NCI-H146 (cell line): ENCODE measurements around the gene ARHGAP6.

ENCODE experiments used
- DNase-seq: peaks from one replicate; lab custom pipeline; 2025; lab: John Stamatoyannopoulos, UW

Gene ARHGAP6, protein sequence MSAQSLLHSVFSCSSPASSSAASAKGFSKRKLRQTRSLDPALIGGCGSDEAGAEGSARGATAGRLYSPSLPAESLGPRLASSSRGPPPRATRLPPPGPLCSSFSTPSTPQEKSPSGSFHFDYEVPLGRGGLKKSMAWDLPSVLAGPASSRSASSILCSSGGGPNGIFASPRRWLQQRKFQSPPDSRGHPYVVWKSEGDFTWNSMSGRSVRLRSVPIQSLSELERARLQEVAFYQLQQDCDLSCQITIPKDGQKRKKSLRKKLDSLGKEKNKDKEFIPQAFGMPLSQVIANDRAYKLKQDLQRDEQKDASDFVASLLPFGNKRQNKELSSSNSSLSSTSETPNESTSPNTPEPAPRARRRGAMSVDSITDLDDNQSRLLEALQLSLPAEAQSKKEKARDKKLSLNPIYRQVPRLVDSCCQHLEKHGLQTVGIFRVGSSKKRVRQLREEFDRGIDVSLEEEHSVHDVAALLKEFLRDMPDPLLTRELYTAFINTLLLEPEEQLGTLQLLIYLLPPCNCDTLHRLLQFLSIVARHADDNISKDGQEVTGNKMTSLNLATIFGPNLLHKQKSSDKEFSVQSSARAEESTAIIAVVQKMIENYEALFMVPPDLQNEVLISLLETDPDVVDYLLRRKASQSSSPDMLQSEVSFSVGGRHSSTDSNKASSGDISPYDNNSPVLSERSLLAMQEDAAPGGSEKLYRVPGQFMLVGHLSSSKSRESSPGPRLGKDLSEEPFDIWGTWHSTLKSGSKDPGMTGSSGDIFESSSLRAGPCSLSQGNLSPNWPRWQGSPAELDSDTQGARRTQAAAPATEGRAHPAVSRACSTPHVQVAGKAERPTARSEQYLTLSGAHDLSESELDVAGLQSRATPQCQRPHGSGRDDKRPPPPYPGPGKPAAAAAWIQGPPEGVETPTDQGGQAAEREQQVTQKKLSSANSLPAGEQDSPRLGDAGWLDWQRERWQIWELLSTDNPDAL (N-terminal part only)

DNA sequence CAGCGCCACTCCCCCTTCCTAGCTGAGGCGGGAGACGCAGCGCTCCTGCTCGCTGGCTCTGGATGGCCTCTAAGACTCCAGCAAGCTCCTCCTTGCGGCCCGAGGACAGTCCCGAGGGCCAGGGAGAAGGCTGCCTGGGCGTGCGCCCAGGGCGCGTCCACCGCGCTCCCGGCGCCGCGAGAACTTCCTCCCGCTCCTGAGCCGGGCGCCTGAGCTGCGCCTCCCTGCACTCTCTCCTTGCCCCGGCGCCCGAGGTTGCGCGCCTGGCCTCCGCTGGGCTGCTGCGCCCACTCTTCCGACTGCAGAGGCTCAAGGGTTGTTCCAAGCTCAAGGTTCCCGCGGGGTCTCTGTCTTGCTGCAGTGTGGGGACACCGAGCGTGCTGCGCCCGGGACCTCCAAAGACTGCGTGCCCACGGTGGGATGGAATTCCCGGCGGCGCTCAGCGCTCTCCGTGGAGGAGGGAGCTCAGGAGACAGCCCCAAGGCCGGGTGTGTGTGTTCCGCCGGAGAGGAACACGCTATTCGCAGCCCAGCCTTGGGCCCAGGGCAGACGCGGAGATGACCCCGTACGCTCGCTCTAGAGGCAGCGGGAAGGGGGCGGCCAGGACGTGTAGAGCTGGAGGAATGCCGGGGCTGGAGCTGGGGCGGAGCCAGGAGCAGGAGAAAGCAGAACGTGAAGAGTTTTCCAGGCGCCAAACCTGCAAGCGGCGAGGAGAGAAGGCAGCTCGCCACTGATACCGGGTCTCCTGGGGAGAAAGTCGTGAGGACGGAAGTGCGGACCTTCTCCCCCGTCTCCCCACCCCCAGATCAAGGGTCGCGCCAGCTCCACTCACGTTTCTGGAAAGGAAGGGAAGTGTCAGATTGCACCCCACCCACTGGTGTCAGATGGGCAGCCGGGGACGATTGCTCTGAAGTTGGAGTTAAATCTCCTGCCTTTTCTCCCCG lies at the start of gene ARHGAP6:
ARHGAP6 (minus strand) TSS at position 753 of the 944 bp plus-strand sequence. CDS start 1,092 bp downstream, outside the sequence.
- DNase-seq: peak; percentile 11

DNA sequence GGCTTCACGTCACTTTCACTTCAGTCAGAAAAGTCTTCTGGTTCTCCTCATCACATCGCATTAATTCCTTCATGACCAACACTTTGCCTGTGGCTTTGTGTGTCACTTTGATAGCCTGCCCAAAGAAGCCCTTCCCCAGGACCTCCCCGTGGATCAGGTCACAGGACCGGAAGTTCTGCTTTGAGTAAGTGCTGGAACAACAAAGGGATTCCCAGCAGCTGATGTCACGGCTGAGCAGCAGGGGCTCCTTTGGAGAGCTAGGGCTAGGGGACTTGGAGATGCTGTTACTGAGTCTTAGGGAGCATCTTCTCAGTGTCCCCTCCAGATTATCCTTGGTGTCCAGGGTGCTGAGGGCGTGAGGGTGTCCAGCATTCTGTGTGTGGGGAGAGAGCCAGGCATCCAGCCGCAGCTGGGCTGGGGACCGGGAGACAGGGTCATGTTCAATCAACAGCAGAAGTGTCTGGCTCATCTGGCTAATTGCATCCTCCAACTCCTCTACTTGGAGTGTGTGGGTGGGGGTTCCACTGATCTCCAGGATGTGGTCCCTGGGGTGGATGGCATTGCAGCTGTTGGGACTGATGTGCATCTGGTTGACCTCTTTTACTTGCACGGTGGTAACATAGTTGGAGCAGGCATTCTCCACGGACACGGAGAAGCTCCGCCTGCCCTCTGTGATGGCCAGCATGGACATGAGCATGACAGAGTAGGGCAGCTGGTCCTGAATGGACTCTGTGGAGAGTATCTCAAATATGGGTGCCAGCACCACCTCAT lies 39.2 kb upstream of the ARHGAP6 start:
- DNase-seq: no peak

DNA sequence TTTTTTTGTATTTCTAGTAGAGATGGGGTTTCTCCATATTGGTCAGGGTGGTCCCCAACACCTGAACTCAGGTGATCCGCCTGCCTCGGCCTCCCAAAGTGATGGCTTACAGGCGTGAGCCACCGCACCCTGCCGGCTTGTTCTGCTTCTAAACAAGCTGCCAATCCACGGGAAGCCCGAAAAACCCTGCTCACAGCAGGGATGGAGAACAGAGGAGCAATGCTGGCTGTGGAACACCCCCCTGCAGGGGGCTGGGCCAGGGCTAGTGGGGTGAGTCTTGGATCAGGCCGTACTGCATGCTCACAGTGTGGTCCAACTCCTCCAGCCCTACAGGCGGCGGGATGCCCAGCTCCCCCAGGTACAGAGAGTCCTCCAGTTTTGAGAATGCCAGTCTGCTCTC lies 38.1 kb upstream of the ARHGAP6 start:
- no peak for DNase-seq

DNA sequence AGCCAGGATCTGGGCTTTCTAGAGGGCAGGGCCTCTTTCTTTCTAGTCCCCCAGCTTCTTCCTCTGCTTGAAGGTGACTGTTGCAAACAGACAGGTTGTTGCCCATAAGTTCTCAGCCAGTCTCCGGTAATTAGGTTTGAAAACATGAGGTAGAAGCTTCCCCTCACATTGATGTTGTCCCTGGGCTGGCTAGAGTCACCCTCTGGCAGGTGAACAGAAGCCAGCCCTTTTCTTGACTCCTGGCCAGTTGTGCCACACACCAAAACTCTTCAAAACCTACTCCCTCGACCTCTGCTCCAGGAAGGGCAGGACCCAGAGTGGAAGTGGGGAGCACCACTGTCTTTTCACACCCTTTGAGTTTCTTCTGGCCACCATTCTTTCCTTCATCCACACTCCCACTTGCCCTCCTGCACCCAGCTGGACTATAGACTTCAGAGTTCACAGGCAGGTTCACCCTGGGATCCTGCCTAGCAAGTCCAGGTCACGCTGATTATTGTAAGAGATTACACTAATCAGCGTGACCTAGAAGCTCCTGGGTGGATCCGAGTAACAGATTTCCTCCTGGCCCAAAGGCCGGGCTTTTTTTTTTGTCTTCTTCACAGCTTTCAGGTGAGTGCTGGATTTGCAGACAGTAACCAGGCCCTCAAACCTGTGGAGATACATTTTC lies 37.4 kb upstream of the ARHGAP6 start:
- DNase-seq: no peak

DNA sequence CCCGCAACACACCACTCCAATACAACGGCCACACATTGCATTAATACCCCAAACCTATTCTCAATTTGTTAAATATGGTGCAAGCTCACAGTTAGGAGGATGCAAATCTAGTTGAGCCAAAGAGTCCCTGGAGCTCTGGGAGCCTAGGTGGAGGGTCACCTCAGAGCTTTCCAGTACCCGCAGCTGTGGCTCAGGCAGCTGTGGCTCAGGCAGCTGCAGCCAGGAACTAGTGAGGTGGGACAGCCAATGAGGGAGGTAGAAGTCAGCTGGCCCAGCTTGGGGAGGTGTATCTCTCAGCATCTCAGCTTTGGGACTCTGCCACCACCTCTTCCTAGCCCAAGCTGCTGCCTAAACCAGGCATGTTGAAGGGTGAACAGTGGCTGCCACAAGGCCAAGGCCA lies 36.7 kb upstream of the ARHGAP6 start:
- DNase-seq: no peak

DNA sequence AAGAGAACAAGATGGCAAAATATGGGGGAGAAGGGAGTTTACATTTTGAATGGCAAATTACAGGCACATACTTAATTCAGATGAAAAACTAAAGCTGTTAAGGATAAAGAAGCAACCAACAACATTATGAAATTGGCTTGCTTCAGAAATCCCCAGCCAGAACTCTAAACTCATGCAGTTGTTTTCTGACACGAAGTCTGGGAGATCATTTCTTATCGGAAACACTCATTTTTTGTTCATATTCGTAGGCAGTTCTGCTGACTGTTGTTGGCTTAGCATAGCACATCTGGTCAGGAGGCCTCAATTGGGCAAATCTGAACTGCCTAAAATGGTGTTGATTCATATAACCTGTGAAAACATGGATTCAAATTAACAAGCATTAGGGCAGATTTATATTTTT lies 33.0 kb upstream of the ARHGAP6 start:
- DNase-seq: no peak

DNA sequence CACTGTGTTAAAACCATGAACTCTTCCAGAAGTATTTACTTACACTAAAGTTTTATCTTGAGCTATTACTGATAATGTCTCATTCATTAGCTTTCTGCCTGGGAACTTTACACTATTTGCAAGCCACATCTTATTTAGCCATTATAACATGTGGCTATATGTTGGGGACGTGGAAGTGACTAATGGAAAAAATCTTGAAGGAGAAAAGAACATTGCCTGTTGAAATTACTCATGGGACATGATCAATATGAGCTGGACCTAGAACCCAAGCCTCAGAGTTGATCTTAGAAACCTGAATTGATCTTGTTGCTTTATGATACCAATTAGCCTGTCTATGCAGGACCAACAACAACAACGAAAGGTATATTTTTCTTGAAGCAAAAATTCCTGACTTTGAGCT lies 22.5 kb upstream of the ARHGAP6 start:
- DNase-seq: no peak

DNA sequence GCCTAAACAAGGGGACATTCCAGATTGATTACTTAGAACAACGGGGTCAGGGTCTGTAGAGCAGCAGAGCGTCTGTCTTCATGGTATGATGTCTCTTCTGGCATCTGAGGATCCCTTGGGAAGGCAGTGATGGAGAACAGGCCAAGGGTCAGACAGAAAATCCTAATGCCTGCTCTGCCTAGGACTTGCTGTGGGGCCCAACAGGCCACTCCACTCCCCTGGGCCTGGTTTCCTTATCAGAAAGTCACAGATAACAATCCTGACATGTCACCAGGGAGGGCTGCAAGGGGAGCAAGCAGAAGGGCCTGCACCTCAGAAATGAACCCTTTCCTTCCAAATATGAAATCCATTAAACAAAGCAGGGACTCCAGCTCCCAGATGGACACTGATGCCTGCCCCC lies 21.4 kb upstream of the ARHGAP6 start:
- DNase-seq: no peak

DNA sequence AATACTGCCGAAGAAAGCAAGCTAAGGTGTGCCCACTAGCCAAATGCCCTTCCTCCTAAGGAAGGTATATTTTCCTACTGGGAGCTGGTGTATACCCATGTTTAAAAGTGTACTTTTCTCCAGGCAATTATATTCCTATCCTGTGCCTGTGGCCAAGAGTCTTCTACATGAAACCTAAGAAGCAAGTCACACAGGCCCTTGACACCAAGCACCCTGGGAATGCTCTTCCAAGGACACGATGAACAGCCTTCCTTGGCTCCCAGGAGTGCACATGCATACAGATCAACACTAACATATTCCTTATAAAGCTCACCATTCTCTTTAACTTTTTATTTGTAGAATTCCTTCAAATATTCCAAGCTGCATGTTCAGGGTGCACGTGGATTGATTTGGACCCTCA lies 17.3 kb upstream of the ARHGAP6 start:
- no peak for DNase-seq

DNA sequence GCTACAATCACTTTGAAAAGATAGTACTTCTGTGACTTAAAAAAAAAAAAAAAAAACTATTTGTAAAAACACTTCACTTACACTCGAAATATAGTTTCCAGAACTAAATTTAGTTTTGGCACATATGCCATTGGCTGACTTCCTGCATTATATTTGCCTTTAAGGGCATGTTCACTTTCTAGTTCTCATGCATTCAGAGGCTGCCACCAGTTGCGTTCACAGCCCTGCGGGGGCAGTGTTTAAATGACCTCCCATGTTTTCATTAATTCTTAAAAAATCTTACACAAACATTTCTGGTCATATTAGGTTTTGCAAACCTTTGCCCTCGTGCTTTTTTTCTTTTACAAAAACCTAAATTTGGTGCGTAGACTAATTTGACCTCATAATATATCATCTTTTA lies 12.4 kb upstream of the ARHGAP6 start:
- no peak for DNase-seq

DNA sequence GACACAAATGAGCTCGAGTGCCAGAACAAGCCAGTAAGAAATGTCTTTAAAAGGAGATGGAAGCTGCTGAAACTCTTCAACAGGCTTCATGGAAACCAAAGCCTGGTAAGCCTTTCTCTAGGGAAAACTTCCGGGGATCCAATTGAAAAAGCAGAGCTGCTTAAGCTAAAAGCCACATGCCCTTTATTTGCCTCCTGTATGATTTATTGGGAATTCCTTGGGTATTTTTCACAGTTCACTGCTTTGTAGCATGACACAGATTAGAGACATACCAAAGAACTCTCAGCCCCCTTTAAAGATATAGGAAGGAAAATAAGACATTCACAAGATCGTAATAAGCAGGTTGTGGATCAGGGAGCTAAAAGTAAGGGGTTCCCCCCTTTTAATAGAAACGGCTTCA lies 6.5 kb upstream of the ARHGAP6 start:
- no peak for DNase-seq

DNA sequence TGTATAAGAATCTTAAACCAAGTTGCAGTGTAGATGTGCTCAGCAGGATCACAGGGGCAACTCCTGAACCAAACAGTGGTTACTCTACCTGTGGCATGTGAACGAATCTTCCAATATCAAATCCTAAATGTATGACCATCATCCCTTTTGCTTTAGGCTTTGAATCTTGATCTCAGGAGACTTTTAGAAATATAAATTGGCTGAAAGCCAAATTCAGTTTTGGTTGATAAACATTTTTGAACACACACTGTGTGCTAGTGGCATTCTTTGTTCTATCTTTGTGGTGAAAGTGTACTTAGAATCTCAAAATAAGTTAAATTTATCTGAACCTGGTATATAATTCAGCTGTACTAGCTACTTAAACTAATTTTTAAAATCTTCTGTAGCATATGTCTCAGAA lies 4.6 kb upstream of the ARHGAP6 start:
- no peak for DNase-seq

DNA sequence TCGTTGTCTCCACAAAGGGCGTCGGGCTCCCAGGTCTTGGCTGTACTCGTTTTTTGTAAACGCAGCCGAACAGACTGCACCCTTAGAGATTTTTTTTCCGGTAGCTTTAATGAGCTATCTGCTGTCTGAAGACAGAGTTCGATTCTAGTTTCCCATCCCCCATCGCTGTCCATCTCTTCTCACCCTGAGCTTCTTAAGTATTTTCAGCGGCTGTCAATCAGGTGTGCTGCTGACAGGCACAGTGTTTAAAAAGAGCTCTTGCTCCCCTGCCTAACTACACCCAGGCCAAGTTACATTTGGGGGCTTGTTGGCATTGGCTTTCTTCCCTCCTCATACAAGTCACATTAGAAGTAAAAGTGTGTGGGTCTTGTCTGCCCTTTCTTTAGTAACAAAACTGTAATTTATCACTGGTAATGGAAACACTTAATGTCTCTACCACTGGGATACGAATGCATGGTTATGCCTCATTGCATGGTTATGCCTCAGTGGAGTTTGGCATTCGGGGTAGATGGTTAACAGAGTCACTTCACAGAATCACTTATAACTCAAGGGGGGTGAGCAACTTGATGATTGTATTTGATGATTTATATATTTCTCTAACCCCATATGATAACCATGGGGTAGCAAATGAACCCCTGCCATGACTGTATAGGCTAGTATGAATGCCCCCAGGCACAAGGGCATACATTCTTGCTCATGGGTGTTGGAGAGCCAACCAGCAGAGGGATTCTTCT lies 1.4 kb upstream of the ARHGAP6 start:
- DNase-seq: no peak

DNA sequence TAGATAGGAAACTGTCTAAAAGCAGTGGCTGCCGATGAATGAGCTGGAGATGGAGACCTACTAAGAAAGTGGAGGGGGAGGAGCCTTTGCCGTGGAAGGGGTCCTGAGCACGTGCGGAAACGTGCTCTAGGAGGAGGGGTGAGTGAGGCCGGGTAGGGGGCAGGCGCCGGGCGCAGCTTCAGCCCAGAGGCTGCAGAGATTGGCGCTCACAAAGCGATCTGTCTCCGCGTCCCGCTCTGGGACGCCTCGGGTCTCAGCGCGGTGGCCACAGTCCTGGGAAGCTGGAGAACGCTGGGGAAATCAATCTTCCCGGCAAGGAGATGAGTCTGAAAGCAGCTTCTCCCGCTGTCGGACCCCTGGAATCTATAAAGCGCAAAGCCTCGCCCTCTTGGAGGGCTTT lies 444 bp upstream of the ARHGAP6 start:
- no peak for DNase-seq

DNA sequence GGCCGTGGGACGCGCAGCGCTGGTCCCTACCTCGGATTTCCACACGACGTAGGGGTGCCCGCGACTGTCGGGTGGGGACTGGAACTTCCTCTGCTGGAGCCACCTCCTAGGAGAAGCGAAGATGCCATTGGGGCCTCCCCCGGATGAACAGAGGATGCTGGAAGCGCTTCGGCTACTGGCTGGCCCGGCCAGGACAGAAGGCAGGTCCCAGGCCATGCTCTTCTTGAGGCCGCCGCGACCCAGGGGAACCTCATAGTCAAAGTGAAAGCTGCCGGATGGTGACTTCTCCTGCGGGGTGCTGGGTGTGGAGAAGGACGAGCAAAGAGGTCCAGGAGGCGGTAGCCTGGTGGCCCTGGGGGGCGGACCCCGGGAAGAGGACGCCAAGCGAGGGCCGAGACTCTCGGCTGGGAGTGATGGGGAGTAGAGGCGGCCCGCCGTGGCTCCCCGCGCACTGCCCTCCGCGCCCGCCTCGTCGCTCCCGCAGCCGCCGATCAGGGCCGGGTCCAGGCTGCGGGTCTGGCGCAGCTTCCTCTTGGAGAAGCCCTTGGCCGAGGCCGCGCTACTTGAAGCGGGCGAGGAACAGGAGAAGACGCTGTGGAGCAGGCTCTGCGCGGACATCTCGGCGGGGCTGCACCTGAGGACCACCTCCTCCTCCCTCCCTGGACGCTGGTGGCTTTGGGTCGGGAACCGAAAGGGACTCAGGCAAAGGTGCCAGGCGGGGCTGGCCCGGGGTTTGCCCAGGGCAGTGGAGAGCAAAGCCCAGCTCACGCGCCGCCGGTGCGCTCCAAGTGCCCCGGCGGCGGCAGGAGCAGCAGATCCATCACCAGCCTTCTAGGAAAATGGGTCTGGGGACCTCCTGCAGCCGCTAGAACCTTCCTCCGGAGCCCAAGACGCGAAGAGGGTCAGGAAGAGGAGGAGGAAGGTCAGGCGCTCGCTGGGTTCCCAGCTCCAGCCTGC lies 1.2 kb downstream of the ARHGAP6 start:
- no peak for DNase-seq

DNA sequence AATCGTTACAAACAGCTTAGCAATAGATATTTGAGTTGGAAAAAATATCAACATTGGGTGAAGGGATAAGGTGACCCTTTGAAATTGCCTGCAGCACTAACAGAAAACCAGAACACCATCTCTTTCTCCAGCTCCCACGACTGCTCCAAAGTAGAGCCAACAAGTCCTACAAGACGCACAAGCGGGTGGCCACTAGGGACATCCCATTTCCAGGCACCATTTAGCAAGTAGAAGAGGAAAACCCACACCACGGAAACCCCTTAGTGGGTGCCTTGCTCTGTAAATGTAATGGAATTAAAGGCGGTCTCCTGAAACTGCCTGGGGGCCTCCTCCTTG lies 1.9 kb downstream of the ARHGAP6 start:
- DNase-seq: no peak

DNA sequence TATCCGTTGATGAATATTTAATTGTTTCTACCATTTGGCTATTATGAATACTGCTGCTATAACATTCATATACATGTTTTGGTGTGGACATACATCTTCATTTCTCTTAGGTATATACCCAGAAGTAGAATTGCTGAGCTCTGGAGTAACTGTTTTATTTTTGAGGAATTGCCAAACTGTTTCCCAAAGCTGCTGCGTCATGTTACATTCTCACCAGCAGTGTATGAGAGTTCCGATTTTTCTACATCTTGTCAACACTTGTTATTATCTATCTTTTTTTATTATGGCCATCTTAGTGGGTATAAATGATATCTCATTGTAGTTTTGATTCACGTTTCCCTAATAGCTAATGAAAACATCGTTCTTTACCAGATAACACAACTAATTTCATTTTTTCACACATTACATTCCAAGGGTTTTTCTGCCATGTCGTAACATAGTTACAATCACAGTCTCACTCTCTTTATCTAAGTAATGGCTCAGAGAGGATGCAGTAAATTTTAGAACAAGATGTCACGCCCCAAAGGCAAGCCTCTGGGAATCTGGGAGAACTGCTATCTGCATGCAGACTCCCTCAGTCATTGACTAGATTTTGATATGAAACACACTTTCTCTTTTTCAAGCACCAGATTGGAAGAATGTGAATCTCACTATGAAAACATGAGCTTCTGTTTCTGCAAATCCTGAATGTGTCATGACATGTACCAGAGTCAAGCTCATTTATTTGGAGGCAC lies 10.3 kb downstream of the ARHGAP6 start:
- DNase-seq: no peak
